Measurements from ENCODE around the gene BCL11A.

Gene BCL11A

GRCh38 chr2:60513191-60513590 is 40.3 kb downstream of the BCL11A start:
- ATAC-seq, result no peak
- TF ChIP-seq BACH2 (CRISPR knock-in tag; IDR thresholded peaks at IDR 0.05; ENCODE audit: borderline replicate concordance) (no peak), ZNF70 (CRISPR knock-in tag; IDR thresholded peaks at IDR 0.05) (no peak), ZFP30 (CRISPR knock-in tag; IDR thresholded peaks at IDR 0.05) (no peak), TSHZ2 (CRISPR knock-in tag; IDR thresholded peaks at IDR 0.05) (no peak), ZNF8 (CRISPR knock-in tag; IDR thresholded peaks at IDR 0.05) (no peak)
- TF ChIP-seq, protein P1, sequence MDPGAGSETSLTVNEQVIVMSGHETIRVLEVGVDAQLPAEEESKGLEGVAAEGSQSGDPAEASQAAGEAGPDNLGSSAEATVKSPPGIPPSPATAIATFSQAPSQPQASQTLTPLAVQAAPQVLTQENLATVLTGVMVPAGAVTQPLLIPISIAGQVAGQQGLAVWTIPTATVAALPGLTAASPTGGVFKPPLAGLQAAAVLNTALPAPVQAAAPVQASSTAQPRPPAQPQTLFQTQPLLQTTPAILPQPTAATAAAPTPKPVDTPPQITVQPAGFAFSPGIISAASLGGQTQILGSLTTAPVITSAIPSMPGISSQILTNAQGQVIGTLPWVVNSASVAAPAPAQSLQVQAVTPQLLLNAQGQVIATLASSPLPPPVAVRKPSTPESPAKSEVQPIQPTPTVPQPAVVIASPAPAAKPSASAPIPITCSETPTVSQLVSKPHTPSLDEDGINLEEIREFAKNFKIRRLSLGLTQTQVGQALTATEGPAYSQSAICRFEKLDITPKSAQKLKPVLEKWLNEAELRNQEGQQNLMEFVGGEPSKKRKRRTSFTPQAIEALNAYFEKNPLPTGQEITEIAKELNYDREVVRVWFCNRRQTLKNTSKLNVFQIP (CRISPR knock-in tag; IDR thresholded peaks at IDR 0.05; ENCODE audit: borderline replicate concordance, low read depth), result no peak

DNA sequence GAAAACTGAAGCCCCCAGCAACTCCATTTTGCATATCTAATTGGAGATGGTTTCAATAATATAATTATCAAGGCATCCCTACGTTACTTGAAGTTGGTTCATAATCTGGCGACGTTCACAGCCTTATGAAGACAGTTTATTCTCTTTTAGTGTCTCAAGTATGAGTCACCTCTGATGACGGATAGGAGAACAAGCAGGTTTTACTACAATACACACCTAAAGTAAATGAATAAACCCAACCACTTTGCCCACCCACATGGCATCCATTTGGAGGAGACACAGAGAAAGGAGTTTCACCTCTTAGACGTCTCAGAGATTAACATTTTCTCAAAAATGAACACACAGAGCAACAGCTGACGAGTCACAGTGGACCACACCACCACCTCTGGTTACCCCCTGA is 40.8 kb downstream of the BCL11A start:
- TF ChIP-seq ISL1 (CRISPR knock-in tag; IDR thresholded peaks at IDR 0.05) (no peak), ZFP30 (CRISPR knock-in tag; IDR thresholded peaks at IDR 0.05) (no peak), ZFP3 (CRISPR knock-in tag; IDR thresholded peaks at IDR 0.05) (no peak), GLIS3 (CRISPR knock-in tag; IDR thresholded peaks at IDR 0.05) (no peak), CSDC2 (CRISPR knock-in tag; IDR thresholded peaks at IDR 0.05) (no peak), ZNF8 (CRISPR knock-in tag; IDR thresholded peaks at IDR 0.05) (no peak), ESRRG (CRISPR knock-in tag; IDR thresholded peaks at IDR 0.05) (no peak), BACH2 (CRISPR knock-in tag; IDR thresholded peaks at IDR 0.05; ENCODE audit: borderline replicate concordance) (no peak), CSRNP3 (CRISPR knock-in tag; IDR thresholded peaks at IDR 0.05) (no peak), PPARA (CRISPR knock-in tag; IDR thresholded peaks at IDR 0.05; ENCODE audit: borderline replicate concordance) (no peak), SNAI2 (CRISPR knock-in tag; IDR thresholded peaks at IDR 0.05) (no peak), ZC3H10 (CRISPR knock-in tag; IDR thresholded peaks at IDR 0.05) (no peak), RARB (CRISPR knock-in tag; IDR thresholded peaks at IDR 0.05) (no peak)
- ATAC-seq, result no peak

DNA sequence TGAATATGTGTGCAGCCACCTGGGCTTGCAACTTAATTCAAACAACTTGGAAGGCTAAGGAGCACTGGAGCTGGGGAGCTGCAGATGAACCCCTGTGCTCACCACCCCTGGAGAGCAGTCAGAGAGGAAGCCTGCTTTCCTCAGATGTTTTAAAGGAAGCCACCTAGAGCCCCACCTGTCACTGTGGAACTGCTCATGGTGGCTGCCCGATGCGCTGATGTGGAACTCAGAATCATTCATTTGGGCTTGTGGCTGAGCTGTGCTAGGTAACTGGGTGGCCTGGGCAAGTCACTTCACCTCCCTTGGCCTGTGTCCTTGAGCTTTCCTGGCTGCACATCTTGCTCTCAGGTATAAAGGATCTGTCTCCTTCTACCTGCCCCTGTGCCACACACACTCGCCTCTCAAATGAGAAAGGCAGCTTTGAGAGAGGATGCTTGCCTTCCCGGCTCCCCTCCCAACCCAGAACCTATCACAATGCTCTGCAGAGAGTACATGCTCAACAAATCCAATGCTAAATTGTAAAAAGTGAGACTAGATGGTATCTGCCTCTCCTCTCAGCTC is 41.3 kb downstream of the BCL11A start:
- no peak for ATAC-seq
- TF ChIP-seq OSR1 (CRISPR knock-in tag; IDR thresholded peaks at IDR 0.05), result no peak
- TF ChIP-seq ZNF8 (CRISPR knock-in tag; IDR thresholded peaks at IDR 0.05), result no peak
- TF ChIP-seq CSRNP3 (CRISPR knock-in tag; IDR thresholded peaks at IDR 0.05), result no peak
- TF ChIP-seq, protein P2, sequence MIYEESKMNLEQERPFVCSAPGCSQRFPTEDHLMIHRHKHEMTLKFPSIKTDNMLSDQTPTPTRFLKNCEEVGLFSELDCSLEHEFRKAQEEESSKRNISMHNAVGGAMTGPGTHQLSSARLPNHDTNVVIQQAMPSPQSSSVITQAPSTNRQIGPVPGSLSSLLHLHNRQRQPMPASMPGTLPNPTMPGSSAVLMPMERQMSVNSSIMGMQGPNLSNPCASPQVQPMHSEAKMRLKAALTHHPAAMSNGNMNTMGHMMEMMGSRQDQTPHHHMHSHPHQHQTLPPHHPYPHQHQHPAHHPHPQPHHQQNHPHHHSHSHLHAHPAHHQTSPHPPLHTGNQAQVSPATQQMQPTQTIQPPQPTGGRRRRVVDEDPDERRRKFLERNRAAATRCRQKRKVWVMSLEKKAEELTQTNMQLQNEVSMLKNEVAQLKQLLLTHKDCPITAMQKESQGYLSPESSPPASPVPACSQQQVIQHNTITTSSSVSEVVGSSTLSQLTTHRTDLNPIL (CRISPR knock-in tag; IDR thresholded peaks at IDR 0.05; ENCODE audit: low read depth), result no peak
- TF ChIP-seq TOX (CRISPR knock-in tag; IDR thresholded peaks at IDR 0.05; ENCODE audit: borderline replicate concordance), result no peak
- TF ChIP-seq, protein P1 (CRISPR knock-in tag; IDR thresholded peaks at IDR 0.05; ENCODE audit: borderline replicate concordance, low read depth), result no peak
- no peak for TF ChIP-seq TSHZ2 (CRISPR knock-in tag; IDR thresholded peaks at IDR 0.05)
- TF ChIP-seq ZNF565 (CRISPR knock-in tag; conservative IDR thresholded peaks at IDR 0.05; ENCODE audit: low read depth), result no peak
- no peak for TF ChIP-seq SNAI2 (CRISPR knock-in tag; IDR thresholded peaks at IDR 0.05)
- no peak for TF ChIP-seq PPARA (CRISPR knock-in tag; IDR thresholded peaks at IDR 0.05; ENCODE audit: borderline replicate concordance)
- no peak for TF ChIP-seq BACH2 (CRISPR knock-in tag; IDR thresholded peaks at IDR 0.05; ENCODE audit: borderline replicate concordance)
- TF ChIP-seq ISL1 (CRISPR knock-in tag; IDR thresholded peaks at IDR 0.05), result no peak
- TF ChIP-seq, protein P3, sequence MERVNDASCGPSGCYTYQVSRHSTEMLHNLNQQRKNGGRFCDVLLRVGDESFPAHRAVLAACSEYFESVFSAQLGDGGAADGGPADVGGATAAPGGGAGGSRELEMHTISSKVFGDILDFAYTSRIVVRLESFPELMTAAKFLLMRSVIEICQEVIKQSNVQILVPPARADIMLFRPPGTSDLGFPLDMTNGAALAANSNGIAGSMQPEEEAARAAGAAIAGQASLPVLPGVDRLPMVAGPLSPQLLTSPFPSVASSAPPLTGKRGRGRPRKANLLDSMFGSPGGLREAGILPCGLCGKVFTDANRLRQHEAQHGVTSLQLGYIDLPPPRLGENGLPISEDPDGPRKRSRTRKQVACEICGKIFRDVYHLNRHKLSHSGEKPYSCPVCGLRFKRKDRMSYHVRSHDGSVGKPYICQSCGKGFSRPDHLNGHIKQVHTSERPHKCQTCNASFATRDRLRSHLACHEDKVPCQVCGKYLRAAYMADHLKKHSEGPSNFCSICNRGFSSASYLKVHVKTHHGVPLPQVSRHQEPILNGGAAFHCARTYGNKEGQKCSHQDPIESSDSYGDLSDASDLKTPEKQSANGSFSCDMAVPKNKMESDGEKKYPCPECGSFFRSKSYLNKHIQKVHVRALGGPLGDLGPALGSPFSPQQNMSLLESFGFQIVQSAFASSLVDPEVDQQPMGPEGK (CRISPR knock-in tag; IDR thresholded peaks at IDR 0.05; ENCODE audit: borderline replicate concordance), result no peak
- TF ChIP-seq ARNTL (CRISPR knock-in tag; IDR thresholded peaks at IDR 0.05; ENCODE audit: borderline replicate concordance, low read depth), result no peak
- no peak for TF ChIP-seq ZC3H10 (CRISPR knock-in tag; IDR thresholded peaks at IDR 0.05)

Measured in SK-N-SH treated with all-trans-retinoic acid at 6 μM for 48 hours (cell line).